Measurements from ENCODE around the gene TMEM135.
"Not testable (repeated sequence)": the region's sequence is repeated elsewhere in the genome, so short reads cannot be mapped to it uniquely, and the experiment has no call there.

TMEM135 gene

DNA sequence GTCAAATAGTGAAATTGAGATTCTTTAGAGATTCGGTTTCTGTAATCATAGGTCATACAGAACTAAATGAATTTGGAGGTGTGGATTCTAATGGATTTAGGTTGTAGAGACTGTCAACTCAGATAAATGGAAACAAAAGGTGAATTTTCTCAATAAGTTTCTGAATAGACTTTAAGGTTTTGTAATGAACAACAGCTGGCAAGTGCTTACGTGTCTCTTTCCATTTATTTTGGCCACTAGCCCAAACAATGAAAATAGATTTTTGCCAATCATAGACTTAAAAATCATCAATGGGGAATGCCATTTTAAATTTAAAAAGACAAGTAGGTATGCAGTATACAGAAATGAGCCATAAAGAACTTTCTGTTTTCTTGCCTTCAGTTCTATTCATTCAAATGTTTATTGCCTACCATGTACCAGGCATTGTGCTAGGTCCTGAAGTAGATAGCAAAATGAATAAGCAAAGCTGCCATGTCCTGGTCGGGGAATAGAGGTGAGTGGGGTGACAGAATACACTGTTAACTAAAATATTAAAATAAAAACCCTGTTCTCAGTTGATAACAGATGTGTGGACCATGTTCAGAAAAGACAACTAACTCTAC, 16.9 kb upstream of the TMEM135 start:
- no peak for DNase-seq

DNA sequence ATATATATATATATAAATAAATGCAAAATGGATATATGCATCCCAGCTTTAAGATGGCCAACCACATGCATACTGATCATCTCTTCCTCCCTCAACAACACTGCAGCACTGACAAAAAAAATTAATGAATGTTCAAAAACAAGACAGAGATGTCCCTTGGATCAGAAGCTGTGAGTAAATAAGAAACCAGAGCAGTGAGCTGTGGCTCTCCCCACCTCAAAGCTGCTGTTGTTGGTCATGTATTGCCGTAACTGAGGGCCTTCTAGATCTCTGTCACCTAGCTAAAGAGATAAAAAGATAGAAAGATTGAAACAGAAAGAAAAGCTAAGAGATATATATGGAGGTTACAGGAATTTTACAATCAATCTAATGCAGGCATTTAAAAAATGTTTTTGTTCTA, 15.5 kb upstream of the TMEM135 start:
- no peak for DNase-seq

DNA sequence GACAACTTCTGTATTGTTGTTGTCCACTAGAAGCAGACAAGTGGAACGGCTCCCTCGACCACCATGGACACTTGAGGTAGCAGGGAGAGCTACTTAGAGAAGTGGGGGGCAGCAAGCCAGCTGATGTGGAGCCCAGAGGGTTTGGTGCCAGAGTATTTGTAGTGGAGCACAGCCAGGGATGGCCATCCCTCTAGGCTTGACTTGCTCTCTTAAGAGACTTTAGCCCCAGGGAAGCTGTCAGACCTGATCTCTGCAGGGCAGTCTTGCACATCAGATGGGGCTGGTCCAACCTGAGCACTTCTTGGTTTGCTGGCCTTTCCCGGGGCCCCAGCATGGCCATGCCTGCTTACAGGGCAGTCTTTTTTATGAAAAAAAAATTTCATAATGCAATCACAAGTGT, 15.0 kb upstream of the TMEM135 start:
- DNase-seq: no peak

DNA sequence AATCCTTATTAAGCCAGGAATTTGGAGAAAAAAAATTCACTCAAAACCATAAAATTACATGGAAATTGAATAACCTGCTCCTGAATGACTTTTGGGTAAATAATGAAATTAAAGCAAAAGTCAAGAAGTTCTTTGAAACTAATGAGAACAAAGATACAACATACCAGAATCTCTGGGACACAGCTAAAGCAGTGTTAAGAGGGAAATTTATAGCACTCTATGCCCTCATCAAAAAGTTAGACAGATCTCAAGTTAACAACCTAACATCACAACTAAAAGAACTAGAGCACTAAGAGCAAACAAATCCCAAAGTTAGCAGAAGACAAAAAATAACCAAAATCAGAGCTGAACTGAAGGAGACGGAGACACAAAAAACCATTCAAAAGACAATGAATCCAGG, 11.3 kb upstream of the TMEM135 start:
- DNase-seq: not testable (repeated sequence)

DNA sequence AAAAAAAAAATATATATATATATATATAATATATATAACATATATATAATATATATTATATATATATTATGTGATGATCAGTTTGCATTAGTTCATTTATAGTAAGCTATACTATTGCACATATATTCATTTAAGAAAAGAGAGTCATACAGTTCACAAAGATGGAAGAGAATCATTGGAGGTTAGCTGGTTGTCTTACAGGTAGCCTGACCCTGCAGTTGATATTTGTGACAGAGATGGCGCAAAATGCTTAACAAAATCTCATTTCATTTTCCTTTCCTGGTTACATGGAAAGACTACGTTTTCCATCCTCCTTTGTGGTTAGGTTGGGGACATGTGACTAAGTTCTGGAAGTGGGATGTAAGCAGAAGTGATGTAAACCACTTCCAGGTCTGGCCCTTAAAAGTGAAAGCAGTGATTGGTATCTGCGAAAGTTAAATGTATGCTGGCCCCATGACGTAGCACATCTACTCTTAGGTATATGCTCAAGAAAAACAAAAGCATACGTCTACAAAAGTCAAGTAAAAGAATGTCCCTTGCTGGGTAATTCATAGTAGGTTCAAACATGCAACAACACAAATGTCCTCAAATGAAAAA, 7.2 kb upstream of the TMEM135 start:
- DNase-seq: no peak

DNA sequence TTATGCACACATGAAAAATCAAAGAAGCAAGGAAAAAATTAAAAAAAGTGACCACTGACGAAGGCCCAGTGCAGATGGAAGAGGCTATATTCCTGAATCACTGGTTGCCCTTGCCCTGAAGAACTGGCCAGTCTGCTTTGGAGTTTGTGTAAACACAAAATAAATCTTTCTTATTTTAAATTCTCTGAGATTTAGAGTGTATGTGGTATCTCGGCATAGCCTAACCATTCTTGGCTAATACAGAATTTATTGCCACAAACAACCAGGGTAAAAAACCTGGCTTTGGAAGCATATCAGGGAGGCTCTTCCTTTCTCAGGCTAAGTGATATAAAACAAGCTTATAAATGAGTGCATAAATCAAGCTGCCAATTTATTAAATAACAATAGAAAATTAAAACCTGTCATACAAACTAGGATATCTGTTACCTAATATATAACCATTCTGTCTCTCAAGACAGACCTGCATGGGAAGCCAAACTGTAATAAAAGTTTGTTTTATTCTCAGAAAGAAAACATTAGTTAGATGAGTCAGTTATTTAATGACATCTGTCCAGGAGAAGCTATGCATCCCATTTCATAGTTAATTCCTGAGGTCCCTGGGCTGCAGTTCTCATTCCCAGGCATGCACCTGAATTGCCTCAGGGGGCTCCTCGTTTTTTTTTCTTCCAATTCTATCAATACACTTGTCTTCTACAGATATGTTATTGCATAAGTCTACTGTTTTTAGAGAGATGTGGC, 6.1 kb upstream of the TMEM135 start:
- DNase-seq: no peak

DNA sequence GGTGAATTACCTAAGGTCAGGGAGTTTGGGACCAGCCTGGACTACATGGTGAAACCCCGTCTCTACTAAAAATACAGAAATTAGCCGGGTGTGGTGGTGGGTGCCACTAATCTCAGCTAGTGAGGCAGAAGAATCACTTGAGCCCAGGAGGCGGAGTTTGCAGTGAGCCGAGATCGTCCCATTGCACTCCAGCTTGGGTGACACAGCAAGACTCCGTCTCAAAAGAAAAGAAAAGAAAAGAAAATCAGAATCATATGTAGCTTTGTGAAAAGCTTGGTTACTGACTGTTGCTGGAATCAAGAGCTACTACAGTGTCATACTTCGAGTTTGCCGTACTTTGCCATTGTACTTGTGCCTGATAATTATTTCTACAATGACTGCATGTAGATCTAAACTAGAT, 4.2 kb upstream of the TMEM135 start:
- DNase-seq: no peak

DNA sequence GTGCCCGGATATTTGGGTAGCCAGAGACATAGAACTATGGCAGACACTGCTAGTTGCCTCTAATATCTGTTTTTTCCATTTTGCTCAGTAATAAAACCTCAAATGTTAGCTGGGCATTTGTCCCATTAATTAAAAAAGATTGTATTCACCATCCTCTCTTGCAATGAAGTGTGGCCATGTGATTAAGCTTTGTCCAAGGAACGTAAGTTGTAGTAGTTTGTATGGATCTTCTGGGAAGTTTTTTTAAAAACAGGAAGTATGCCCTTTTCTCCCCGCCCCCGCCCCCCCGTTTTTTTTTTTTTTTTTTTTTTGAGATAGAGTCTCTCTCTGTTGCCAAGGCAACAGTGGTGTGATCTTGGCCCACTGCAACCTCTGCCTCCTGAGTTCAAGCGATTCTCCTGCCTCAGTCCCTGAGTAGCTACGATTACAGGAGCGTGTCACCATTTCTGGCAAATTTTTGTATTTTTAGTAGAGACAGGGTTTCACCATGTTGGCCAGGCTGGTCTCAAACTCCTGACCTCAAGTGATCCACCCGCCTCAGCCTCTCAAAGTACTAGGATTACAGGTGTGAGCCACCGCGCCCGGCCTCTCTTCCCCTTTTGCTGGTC, 1.7 kb upstream of the TMEM135 start:
- no peak for DNase-seq

DNA sequence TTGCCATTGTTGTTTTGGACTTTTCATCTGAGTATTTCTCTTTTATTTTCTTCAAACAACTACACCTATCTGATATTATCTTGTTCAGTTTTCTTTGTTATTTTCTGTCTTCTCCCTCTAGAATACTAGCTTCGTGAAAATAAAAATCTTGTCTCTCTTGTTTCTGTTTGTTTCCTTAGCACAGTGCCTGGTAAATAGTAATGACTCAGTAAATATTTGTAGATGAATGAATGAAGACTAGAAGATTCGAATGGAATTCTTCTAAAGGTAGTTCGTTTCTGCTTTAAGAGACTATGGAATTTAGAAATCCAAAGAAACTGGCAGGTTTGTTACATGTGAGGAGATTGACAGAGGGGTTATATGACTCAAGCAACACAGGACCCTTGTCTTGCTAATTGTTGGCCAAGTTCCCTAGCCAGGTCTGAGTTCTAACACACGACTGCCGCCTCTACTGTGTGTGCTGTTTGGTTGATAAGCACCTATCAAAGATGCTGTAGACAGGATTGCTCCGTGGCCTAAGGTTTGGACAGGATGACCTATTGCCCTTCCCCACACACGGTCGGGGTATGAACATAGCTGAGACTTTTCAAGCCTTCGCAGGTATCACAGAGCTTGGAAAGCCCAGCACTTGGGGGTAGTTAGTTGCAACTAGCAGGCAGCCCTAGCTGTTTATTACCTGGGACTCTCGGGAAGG, 831 bp upstream of the TMEM135 start:
- DNase-seq: no peak

DNA sequence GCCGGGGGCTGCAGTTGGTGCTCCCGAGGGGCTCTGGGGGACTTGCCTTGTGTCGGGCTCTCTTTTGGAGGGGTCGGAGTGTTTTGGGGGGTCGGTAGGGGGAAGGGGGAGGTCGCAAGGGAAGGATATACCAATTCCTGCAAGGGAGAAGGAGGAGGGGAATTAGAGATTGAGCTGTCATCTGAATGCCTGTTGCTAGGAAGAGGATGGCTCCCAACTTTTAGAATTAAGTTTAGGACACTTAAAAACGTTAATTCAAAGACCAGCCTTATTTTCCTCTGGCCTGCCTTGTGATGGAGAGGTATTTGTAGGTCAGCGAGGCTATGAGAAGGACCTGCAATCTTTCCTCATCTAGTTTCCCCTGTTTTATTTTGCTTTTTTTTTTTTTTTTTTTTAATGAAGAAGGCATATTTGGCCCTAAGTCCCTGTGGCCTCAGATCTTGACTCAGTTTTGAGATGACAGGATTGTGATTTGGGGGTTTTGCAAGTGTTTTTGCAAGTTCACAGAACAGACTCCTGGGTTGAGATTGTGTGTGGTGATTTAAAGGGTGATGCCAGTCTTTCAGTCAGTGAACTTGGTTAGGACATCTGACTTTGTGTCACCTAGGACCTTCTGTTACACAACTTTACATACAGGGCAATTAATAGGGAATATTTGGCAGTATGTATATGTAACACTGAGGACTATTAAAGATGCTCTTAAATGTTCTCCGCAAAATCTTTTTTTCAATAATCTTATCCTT, 672 bp downstream of the TMEM135 start:
- no peak for DNase-seq

DNA sequence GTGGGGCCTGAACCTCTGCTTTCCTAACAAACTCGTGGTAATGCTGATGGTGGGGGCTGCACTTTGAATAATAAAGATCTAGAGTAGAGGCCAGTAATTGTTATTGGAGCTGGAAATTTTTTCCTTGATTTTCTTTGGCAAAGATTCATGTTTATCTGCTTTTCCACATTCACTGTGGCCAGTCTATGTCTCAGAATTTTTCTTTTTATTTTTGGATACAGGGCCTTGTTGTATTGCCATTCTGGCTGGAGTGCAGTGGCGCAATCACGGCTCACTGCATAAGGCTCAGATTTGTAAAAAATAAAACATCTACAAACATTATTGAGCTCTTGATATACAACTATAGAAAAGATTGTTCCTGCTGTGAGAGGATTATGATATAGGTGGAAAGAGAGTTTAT, 1.6 kb downstream of the TMEM135 start:
- no peak for DNase-seq

DNA sequence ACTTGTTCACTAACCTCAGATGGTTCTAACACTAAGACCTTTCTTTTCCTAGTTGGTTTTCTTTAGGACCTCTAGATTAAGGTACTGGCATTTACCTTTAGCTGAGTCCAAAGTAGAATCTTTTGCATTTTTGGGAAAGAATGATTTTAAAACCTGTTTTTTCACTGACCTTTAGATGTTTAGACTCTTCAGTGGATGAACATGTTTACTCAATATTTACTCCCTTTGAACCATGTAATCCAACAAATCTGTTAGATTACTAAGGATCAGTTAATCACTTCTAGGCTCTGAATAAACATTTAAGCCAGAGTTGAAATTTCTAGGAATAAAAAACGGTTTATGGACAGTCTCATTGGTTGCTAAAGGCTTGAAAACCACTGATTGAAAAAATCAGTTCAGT, 6.2 kb downstream of the TMEM135 start:
- DNase-seq: no peak

DNA sequence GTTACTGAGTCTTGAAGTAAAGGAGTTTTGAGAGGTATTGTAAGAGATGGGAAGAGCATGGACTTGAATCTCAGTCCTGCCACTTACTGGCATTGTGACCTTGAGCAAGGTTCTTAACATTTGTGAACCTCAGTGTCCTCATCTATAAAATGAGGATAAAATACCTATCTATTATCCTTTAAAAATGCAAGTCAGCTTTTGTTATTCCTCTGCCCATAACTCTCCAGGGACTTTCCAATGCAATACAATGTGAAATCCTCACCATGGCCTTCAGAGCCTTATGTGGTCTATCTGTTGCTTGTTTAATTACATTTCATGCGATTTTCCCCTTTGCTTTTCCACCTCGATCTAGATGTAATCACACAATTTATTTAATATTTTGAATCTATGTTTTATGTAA, 9.1 kb downstream of the TMEM135 start:
- DNase-seq: no peak

DNA sequence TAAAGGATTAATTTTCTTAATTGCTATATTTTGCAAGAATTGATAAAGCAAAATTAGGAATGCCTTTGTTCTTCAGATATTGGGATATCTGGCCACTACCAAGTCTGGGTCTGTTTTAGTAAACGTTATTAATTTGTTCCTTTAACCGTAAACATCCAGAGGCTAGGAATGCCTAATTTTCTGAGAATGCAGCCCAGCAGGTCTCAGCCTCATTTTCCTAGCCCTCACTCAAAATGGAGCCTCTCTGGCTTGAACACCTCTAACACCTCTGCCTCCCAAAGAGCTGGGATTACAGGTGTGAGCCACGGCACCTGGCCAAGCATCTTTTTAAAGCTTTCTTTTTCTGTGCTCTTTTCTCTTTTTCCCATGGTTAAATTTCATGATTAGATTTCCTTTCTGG, 18.4 kb downstream of the TMEM135 start:
- DNase-seq: no peak

DNA sequence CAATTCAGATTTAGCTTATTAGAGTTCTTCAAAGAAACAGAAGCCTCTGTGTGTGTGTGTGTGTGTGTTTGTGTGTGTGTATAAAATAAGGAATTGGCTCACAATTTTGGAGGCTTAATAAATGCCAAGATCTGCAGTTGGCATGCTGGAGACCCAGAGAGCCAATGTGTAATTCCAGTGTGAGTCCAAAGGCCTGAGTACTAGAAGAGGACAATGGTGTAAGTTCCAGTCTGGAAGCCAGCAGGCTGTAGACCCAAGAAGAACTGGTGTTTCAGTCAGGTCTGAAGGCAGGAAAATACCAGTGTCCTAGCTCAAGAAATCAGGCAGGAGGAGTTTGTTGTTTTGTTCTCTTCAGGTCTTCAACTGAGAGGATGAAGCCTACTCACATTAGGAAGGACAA, 20.0 kb downstream of the TMEM135 start:
- DNase-seq: no peak

DNA sequence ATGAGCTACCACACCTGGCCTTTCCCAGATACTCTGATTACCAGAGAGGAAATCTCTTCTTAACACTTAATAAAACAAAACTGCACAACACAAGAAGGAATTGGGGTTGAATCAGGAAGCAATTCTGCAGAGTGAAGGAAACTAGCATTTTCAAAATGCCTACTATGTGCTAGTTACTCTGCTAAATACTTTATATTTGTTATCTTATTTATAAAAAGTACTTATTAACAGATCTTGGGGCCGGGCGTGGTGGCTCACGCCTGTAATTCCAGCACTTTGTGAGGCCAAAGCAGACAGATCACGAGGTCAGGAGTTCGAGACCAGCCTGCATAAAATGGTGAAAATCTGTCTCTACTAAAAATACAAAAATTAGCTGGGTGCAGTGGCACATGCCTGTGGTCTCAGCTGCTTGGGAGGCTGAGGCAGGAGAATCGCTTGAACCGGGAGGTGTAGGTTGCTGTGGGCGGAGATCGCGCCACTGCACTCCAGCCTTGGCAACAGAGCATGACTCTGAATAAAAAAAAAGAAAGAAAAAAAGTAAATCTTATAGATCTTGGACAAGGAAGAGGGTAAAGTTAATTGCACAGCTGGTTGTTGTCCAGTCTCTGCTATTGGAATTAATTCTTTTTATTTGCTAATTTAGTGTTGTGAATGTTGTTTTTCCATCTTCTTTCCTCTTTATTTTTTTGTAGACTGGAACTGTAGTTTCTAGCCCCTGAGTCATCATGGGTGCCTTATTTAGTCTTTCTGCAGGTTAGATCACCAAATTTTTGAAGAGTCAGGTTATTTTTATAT, 22.1 kb downstream of the TMEM135 start:
- no peak for DNase-seq

DNA sequence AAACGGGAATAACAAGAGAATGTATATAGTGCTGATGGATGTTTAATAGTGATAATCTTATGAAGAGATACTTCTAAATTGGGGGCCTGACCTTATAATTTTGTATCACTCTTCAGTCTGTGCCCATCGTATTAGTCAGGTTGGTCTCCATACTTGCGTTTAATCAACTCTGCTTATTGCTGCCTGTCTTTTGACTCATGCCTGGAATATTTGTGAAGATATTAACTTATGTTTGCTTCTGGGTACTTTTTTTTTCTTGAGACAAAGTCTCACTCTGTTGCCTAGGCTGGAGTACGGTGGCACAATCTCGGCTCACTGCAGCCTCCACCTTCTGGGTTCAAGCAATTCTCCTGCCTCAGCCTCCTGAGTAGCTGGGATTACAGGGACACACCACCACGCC, 24.0 kb downstream of the TMEM135 start:
- peak; percentile 7 for DNase-seq

DNA sequence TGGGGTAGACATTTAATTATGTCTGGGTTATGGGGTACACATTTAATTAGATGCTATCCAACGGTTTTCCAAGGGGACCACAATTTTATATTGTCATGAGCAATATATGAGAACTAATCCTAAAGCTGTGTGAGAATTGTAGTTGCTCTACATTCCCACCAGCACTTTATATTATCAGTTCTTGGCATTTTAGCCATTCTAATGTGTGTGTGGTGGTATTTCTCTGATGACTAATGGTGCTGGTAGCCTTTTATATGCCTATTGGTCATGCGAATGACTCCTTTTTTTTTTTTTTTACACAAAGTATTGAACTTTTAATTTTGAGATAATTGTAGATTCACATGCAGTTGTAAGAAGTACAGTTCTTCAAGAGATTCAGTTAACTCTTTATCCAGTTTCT, 26.2 kb downstream of the TMEM135 start:
- DNase-seq: peak; percentile 16

DNA sequence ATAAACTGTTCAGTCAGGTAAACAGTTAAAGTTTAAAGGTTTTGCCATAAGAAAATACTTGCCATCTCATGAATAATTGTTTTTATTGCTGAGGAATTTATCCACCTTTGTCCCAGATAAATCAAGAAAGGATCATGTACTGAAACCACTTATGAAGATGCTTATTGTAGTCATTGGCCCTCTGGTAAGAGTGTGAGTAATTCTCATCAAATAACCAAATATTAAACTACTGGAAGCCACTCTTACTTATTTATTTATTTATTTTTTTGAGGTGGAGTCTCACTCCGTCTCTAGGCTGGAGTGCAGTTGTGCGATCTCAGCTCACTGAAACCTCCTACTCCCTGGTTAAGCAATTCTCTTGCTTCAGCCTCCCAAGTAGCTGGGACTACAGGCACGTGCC, 35.1 kb downstream of the TMEM135 start:
- DNase-seq: no peak

DNA sequence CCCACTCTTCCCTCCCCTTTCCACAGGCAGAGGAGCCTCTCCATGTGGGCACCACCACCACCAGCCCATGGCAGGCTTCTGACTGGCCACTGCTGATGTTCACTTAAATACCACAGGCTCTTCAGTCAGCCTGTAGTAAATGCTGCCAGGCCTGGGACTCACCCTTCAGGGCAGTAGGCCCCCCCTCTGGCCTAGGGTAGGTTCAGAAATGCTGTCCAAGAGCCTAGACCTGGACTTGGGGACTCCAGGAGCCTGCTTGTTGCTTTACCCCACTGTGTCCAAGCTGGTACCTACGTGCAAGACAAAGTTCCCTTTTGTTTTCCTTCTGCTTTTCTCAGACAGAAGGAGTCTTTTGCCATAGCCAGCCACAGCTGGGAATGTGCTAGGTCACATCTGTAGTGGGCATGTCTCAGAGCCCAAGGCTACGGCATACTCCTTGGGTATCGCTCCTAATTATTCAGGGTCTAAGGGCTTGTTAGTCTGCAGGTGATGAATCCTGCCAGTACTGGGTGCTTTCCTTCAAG, 38.6 kb downstream of the TMEM135 start:
- no peak for DNase-seq

DNA sequence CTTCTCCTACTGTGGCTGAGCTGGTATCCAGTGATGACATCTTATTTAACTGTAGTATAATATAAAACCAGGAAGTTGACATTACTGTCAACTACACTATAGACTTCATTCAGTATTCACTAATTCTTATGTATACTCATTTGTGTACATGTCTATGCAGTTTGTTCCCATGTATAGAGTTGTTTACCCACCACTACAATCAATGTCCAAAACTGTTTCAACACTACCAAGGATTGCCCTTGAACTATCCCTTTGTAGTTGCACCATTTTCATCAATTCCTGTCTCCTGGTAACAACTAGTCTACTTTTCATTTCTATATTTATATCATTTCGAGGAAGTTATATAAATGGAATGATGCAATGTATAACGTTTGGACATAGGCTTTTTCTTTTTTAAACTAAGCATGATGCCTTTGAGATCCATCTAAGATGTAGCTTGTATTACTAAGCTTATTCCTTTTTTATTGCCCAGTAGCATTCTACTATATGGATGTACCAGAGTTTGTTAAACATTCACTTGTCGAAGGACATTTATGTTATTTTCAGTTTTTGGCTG, 39.2 kb downstream of the TMEM135 start:
- DNase-seq: no peak
